NCI-H446 treated with DMSO at 0.1 percent for 48 hours (cell line): ENCODE results near the gene PPIP5K1.
"Not testable (repeated sequence)": the region's sequence is repeated elsewhere in the genome, so short reads cannot be mapped to it uniquely, and the experiment has no call there.

Experiments used
- DNase-seq: peaks from one replicate; lab custom pipeline; 2025; lab: John Stamatoyannopoulos, UW

PPIP5K1 gene

GRCh38 chr15:43589778-43590466 lies at the start of gene PPIP5K1:
Gene PPIP5K1, minus strand, starts transcription at chr15:43590208. Its CDS starts 5,704 bp downstream, at chr15:43584504.
- DNase-seq: not testable (repeated sequence)

GRCh38 chr15:43638464-43639204 lies 48.6 kb upstream of the PPIP5K1 start:
- not testable (repeated sequence) for DNase-seq

GRCh38 chr15:43626937-43627336 lies 36.9 kb upstream of the PPIP5K1 start:
- not testable (repeated sequence) for DNase-seq

GRCh38 chr15:43625106-43625505 lies 35.1 kb upstream of the PPIP5K1 start:
- DNase-seq: no peak

- not testable (repeated sequence) for DNase-seq
Observed at GRCh38 chr15:43622068-43622799, 32.2 kb upstream of the PPIP5K1 start.

GRCh38 chr15:43618700-43619099 lies 28.7 kb upstream of the PPIP5K1 start, which contains the start of gene STRC:
Gene STRC, minus strand, starts transcription at chr15:43618800. Its CDS starts 78 bp downstream, at chr15:43618722.
- DNase-seq: not testable (repeated sequence)

GRCh38 chr15:43617750-43618149 lies 27.7 kb upstream of the PPIP5K1 start:
- not testable (repeated sequence) for DNase-seq

GRCh38 chr15:43602233-43602632 lies 12.2 kb upstream of the PPIP5K1 start:
- DNase-seq: peak; percentile 40

GRCh38 chr15:43600200-43600599 lies 10.2 kb upstream of the PPIP5K1 start:
- DNase-seq: not testable (repeated sequence)

GRCh38 chr15:43599131-43599530 lies 9.1 kb upstream of the PPIP5K1 start:
- DNase-seq: not testable (repeated sequence)

- DNase-seq: not testable (repeated sequence)
Observed at GRCh38 chr15:43593328-43594190, 3.6 kb upstream of the PPIP5K1 start, which contains the start of gene CKMT1B. Gene CKMT1B, plus strand, starts transcription at chr15:43594027. Its CDS starts 192 bp downstream, at chr15:43594219.

GRCh38 chr15:43592841-43593240 lies 2.8 kb upstream of the PPIP5K1 start:
- DNase-seq: not testable (repeated sequence)

GRCh38 chr15:43574607-43575006 lies 15.4 kb downstream of the PPIP5K1 start:
- not testable (repeated sequence) for DNase-seq

- not testable (repeated sequence) for DNase-seq
Observed at GRCh38 chr15:43566615-43567014, 23.4 kb downstream of the PPIP5K1 start.

GRCh38 chr15:43563793-43564192 lies 26.2 kb downstream of the PPIP5K1 start:
- DNase-seq: not testable (repeated sequence)

- not testable (repeated sequence) for DNase-seq
Observed at GRCh38 chr15:43562753-43563152, 27.3 kb downstream of the PPIP5K1 start.

- DNase-seq: no peak
Observed at GRCh38 chr15:43552986-43553385, 37.0 kb downstream of the PPIP5K1 start.

GRCh38 chr15:43552256-43552655 lies 37.8 kb downstream of the PPIP5K1 start:
- DNase-seq: no peak

GRCh38 chr15:43550527-43551363 lies 39.3 kb downstream of the PPIP5K1 start:
- no peak for DNase-seq

- no peak for DNase-seq
Observed at GRCh38 chr15:43547539-43547938, 42.5 kb downstream of the PPIP5K1 start.
